GM19372 (cell line): ENCODE data around the gene HASPIN.
"Not testable (repeated sequence)": the region's sequence is repeated elsewhere in the genome, so short reads cannot be mapped to it uniquely, and the experiment has no call there.

Experiments used
- ATAC-seq: cut with Tn5 transposase; IDR thresholded peaks from one replicate; pipeline ENCODE4 v1.9.1; 2021; ENCODE audit warnings: mild to moderate bottlenecking, low read depth, moderate library complexity; ENCODE audit not compliant: unreplicated experiment

HASPIN gene

GRCh38 chr17:3734911-3735276, 11.2 kb downstream of the HASPIN start:
- not testable (repeated sequence) for ATAC-seq

- ATAC-seq: no peak
Measured at GRCh38 chr17:3735515-3735914, 11.8 kb downstream of the HASPIN start.

- ATAC-seq: no peak
Measured at GRCh38 chr17:3738562-3739295, 15.0 kb downstream of the HASPIN start.

- ATAC-seq: no peak
Measured at GRCh38 chr17:3739422-3740124, 15.9 kb downstream of the HASPIN start.

GRCh38 chr17:3740611-3741073, 16.9 kb downstream of the HASPIN start:
- no peak for ATAC-seq

- ATAC-seq: no peak
Measured at GRCh38 chr17:3744014-3744413, 20.3 kb downstream of the HASPIN start.

GRCh38 chr17:3745071-3745470, 21.4 kb downstream of the HASPIN start:
- no peak for ATAC-seq

- ATAC-seq: no peak
Measured at GRCh38 chr17:3747805-3748204, 24.1 kb downstream of the HASPIN start.

- ATAC-seq: no peak
Measured at GRCh38 chr17:3748576-3748975, 24.9 kb downstream of the HASPIN start.

GRCh38 chr17:3750296-3750695, 26.6 kb downstream of the HASPIN start:
- no peak for ATAC-seq

GRCh38 chr17:3750926-3751325, 27.2 kb downstream of the HASPIN start:
- ATAC-seq: no peak

- ATAC-seq: no peak
Measured at GRCh38 chr17:3751836-3752235, 28.1 kb downstream of the HASPIN start.

- ATAC-seq: no peak
Measured at GRCh38 chr17:3753624-3754023, 29.9 kb downstream of the HASPIN start.

GRCh38 chr17:3754066-3754457, 30.4 kb downstream of the HASPIN start:
- no peak for ATAC-seq

- ATAC-seq: no peak
Measured at GRCh38 chr17:3754458-3755334, 31.0 kb downstream of the HASPIN start.

GRCh38 chr17:3755335-3756030, 31.8 kb downstream of the HASPIN start:
- no peak for ATAC-seq

GRCh38 chr17:3759597-3760216, 36.0 kb downstream of the HASPIN start:
- ATAC-seq: no peak

- ATAC-seq: no peak
Measured at GRCh38 chr17:3761036-3761917, 37.6 kb downstream of the HASPIN start.

GRCh38 chr17:3761918-3762380, 38.2 kb downstream of the HASPIN start:
- no peak for ATAC-seq
